Osteoblast (primary cell): Measurements from ENCODE around the gene HIPK4. TPM values are rescaled to one million over a fixed set of nuclear protein-coding genes. Genes with fewer than 3 reads are reported as not detected.
"Not testable (repeated sequence)": the region's sequence is repeated elsewhere in the genome, so short reads cannot be mapped to it uniquely, and the experiment has no call there.

Source experiments
- DNase-seq: peaks from one replicate; pipeline ENCODE4 v3.0.0; 2011; ENCODE audit warnings: low spot score, mixed read lengths; ENCODE audit not compliant: insufficient read length; ENCODE audit errors: missing footprints
- H2AFZ ChIP-seq: 2 replicates; pipeline ENCODE4 v1.6.0; 2011; ENCODE audit warnings: mild to moderate bottlenecking, low read length
- H3K27ac ChIP-seq: 2 replicates; pipeline ENCODE4 v1.5.1; 2011; ENCODE audit warnings: mild to moderate bottlenecking, low read depth, low read length, moderate library complexity
- H3K27me3 ChIP-seq: 2 replicates; pipeline ENCODE4 v1.6.0; 2012; ENCODE audit warnings: mild to moderate bottlenecking, control low read depth, inconsistent platforms, low read length, moderate library complexity; ENCODE audit not compliant: insufficient read depth
- H3K36me3 ChIP-seq: 2 replicates; pipeline ENCODE4 v1.5.1; 2011; ENCODE audit warnings: mild to moderate bottlenecking, low read length, control low read depth, moderate library complexity; ENCODE audit not compliant: insufficient read depth
- H3K4me1 ChIP-seq: 2 replicates; pipeline ENCODE4 v1.5.1; 2011; ENCODE audit warnings: mild to moderate bottlenecking, low read length, control low read depth, moderate library complexity; ENCODE audit not compliant: insufficient read depth
- H3K4me2 ChIP-seq: 2 replicates; pipeline ENCODE4 v1.6.0; 2011; ENCODE audit warnings: mild to moderate bottlenecking, low read length; ENCODE audit not compliant: insufficient read depth
- H3K4me3 ChIP-seq: fragments of 200-600 bp; sonication (generic); 3 replicates; pipeline ENCODE4 v1.5.1; 2012; ENCODE audit warnings: mild to moderate bottlenecking, low read length, inconsistent platforms; ENCODE audit not compliant: insufficient read depth
- H3K79me2 ChIP-seq: 2 replicates; pipeline ENCODE4 v1.6.0; 2012; ENCODE audit warnings: mild to moderate bottlenecking, low read length, control low read depth, inconsistent platforms; ENCODE audit not compliant: insufficient read depth
- H3K9me3 ChIP-seq: 2 replicates; pipeline ENCODE4 v1.5.1; 2011; ENCODE audit warnings: low read depth, low read length, control low read depth
- H4K20me1 ChIP-seq: 2 replicates; pipeline ENCODE4 v1.6.0; 2012; ENCODE audit warnings: mild to moderate bottlenecking, low read length, control low read depth; ENCODE audit not compliant: insufficient read depth
- total RNA-seq: library from RNA; depleted of rRNA; stranded (reverse); fragments of >200 nt; gene quantifications from 2 replicates; pipeline ENCODE4 v1.2.3, GENCODE V29; 2012
- TF ChIP-seq, protein P1 (sequence below): IDR thresholded peaks from 2 replicates; pipeline ENCODE4 v1.5.1; 2011; ENCODE audit warnings: mild to moderate bottlenecking, low read depth, low read length, moderate library complexity; ENCODE audit errors: extremely low read depth

HIPK4 gene
- total RNA-seq, 1 donor, result 0.36 TPM

DNA sequence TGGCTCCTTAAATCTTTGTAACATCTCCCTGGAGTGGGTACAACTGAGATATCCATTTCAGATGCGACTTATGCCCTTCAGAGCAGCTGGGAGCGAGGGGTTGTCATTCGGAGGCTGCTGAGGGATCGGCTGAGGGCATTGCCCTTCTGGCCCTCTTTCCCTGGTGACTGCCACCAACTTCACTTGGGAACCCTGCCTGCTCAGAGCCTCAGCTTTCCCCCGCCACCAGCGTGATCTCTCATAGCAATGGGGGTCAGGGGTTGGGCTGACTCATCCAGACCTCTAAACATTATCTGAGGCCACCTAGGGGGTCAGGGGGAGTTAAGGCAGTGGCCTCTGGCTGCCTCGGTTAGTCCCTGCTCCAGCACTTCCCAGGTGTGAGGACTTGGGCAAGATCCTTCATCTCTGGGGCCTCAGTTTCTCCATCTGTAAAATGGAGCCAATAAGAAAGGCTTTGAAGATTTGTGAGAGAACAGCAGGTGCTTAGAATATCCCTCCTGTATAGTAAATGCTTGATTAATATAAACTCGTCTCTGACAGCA lies 22.0 kb upstream of the HIPK4 start:
- Histone ChIP-seq H3K4me2 (no peak overlapping the region), H3K27me3 (no peaks in the 10 kb centered on the region), H3K4me1 (peaks cover 5% of the 10 kb centered on the region), H3K36me3 (no peaks in the 10 kb centered on the region), H3K79me2 (no peaks in the 10 kb centered on the region), H3K27ac (no peak overlapping the region), H2AFZ (no peak overlapping the region), H3K9me3 (no peaks in the 10 kb centered on the region), H4K20me1 (no peaks in the 10 kb centered on the region), H3K4me3 (no peak overlapping the region)
- TF ChIP-seq, protein P1, sequence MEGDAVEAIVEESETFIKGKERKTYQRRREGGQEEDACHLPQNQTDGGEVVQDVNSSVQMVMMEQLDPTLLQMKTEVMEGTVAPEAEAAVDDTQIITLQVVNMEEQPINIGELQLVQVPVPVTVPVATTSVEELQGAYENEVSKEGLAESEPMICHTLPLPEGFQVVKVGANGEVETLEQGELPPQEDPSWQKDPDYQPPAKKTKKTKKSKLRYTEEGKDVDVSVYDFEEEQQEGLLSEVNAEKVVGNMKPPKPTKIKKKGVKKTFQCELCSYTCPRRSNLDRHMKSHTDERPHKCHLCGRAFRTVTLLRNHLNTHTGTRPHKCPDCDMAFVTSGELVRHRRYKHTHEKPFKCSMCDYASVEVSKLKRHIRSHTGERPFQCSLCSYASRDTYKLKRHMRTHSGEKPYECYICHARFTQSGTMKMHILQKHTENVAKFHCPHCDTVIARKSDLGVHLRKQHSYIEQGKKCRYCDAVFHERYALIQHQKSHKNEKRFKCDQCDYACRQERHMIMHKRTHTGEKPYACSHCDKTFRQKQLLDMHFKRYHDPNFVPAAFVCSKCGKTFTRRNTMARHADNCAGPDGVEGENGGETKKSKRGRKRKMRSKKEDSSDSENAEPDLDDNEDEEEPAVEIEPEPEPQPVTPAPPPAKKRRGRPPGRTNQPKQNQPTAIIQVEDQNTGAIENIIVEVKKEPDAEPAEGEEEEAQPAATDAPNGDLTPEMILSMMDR, result no peak
- peak; percentile 66 for DNase-seq

- no peaks in the 10 kb centered on the region for H3K79me2 ChIP-seq
- H3K4me1 ChIP-seq, result no peaks in the 10 kb centered on the region
- no peak overlapping the region for H3K27ac ChIP-seq
- DNase-seq, result peak; percentile 62
- no peaks in the 10 kb centered on the region for H3K9me3 ChIP-seq
- peak overlapping the region; percentile 47 for H2AFZ ChIP-seq
- H3K4me2 ChIP-seq, result no peak overlapping the region
- H3K27me3 ChIP-seq, result no peaks in the 10 kb centered on the region
- H3K36me3 ChIP-seq, result no peaks in the 10 kb centered on the region
- H4K20me1 ChIP-seq, result no peaks in the 10 kb centered on the region
- H3K4me3 ChIP-seq, result no peak overlapping the region
- TF ChIP-seq, protein P1, result no peak
Observed at GRCh38 chr19:40411125-40411842, 21.3 kb upstream of the HIPK4 start.

GRCh38 chr19:40410030-40410389 lies 20.0 kb upstream of the HIPK4 start:
- Histone ChIP-seq H3K4me2 (no peak overlapping the region), H3K79me2 (no peaks in the 10 kb centered on the region), H3K27me3 (no peaks in the 10 kb centered on the region), H3K36me3 (no peaks in the 10 kb centered on the region), H3K27ac (no peak overlapping the region), H3K4me3 (no peak overlapping the region), H3K9me3 (no peaks in the 10 kb centered on the region), H4K20me1 (no peaks in the 10 kb centered on the region), H3K4me1 (no peaks in the 10 kb centered on the region), H2AFZ (no peak overlapping the region)
- TF ChIP-seq, protein P1, result no peak
- DNase-seq, result peak; percentile 84

DNA sequence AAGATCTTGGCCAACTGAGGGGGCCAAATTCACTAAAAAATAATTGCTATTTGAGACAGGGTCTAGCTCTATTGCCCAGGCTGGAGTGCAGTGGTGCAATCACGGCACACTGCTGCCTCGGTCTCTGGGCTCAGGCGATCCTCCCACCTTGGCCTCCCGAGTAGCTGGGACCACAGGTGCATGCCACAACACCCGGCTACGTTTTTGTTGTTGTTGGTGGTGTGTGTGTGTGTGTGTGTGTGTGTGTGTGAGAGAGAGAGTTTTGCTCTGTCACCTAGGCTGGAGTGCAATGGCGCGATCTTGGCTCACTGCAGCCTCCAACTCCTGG lies 18.6 kb upstream of the HIPK4 start:
- H3K36me3 ChIP-seq, H3K27me3 ChIP-seq, H3K27ac ChIP-seq, H3K79me2 ChIP-seq, H3K4me2 ChIP-seq, H3K9me3 ChIP-seq, H3K4me3 ChIP-seq, H2AFZ ChIP-seq, DNase-seq, H4K20me1 ChIP-seq, H3K4me1 ChIP-seq: not testable (repeated sequence)
